Lower leg skin (tissue), 3 donors: ENCODE data around the gene HMCES.

Source experiments
- CTCF ChIP-seq, 3 donors: fragments of 450-650 bp; IDR thresholded peaks; one replicate each; pipeline ENCODE4 v1.5.1; 2016; ENCODE audit warnings: antibody characterized with exemption in 3 of 3, mild to moderate bottlenecking in 3 of 3, moderate library complexity in 2 of 3
- POLR2A ChIP-seq, 2 donors: fragments of 450-650 bp; IDR thresholded peaks; one replicate each; pipeline ENCODE4 v1.6.1; 2016 to 2017; ENCODE audit warnings: antibody characterized with exemption in 2 of 2, mild to moderate bottlenecking in 1 of 2, moderate library complexity in 1 of 2

GRCh38 chr3:129234441-129234840 is 44.2 kb upstream of the HMCES start:
- TF ChIP-seq CTCF (IDR thresholded peaks at IDR 0.05) (no peak), POLR2A (IDR thresholded peaks at IDR 0.05) (no peak)
